GM19395 (cell line): ENCODE results near the gene SMOC2.

Experiments
- ATAC-seq: cut with Tn5 transposase; IDR thresholded peaks from one replicate; pipeline ENCODE4 v1.9.1; 2021; ENCODE audit warnings: mild to moderate bottlenecking, moderate library complexity; ENCODE audit not compliant: unreplicated experiment

The SMOC2 gene

GRCh38 chr6:168479421-168479820, 38.4 kb downstream of the SMOC2 start:
- ATAC-seq: no peak

GRCh38 chr6:168480481-168480880, 39.5 kb downstream of the SMOC2 start:
- ATAC-seq: no peak

- no peak for ATAC-seq
Measured at GRCh38 chr6:168485818-168486217, 44.8 kb downstream of the SMOC2 start.

GRCh38 chr6:168490757-168491156, 49.8 kb downstream of the SMOC2 start:
- ATAC-seq: no peak

- no peak for ATAC-seq
Measured at GRCh38 chr6:168493976-168494375, 53.0 kb downstream of the SMOC2 start.

GRCh38 chr6:168494726-168495125, 53.7 kb downstream of the SMOC2 start:
- no peak for ATAC-seq

GRCh38 chr6:168495133-168495532, 54.1 kb downstream of the SMOC2 start:
- ATAC-seq: no peak

GRCh38 chr6:168495636-168496035, 54.7 kb downstream of the SMOC2 start:
- no peak for ATAC-seq

GRCh38 chr6:168496139-168496996, 55.4 kb downstream of the SMOC2 start:
- no peak for ATAC-seq

GRCh38 chr6:168496997-168497331, 56.0 kb downstream of the SMOC2 start:
- ATAC-seq: no peak

GRCh38 chr6:168497381-168497780, 56.4 kb downstream of the SMOC2 start:
- no peak for ATAC-seq

- no peak for ATAC-seq
Measured at GRCh38 chr6:168498161-168498843, 57.3 kb downstream of the SMOC2 start.

GRCh38 chr6:168499045-168499650, 58.2 kb downstream of the SMOC2 start:
- ATAC-seq: no peak

GRCh38 chr6:168500519-168500918, 59.5 kb downstream of the SMOC2 start:
- no peak for ATAC-seq

- no peak for ATAC-seq
Measured at GRCh38 chr6:168501561-168501960, 60.6 kb downstream of the SMOC2 start.

GRCh38 chr6:168504366-168504765, 63.4 kb downstream of the SMOC2 start:
- ATAC-seq: no peak

GRCh38 chr6:168506460-168506859, 65.5 kb downstream of the SMOC2 start:
- ATAC-seq: no peak

- ATAC-seq: no peak
Measured at GRCh38 chr6:168507297-168507696, 66.3 kb downstream of the SMOC2 start.

GRCh38 chr6:168507730-168508129, 66.7 kb downstream of the SMOC2 start:
- ATAC-seq: no peak

- ATAC-seq: no peak
Measured at GRCh38 chr6:168508903-168509302, 67.9 kb downstream of the SMOC2 start.

- no peak for ATAC-seq
Measured at GRCh38 chr6:168513766-168514165, 72.8 kb downstream of the SMOC2 start.

GRCh38 chr6:168514216-168514615, 73.2 kb downstream of the SMOC2 start:
- ATAC-seq: no peak
